ENCODE measurements around the gene ST6GALNAC3. TPM values are rescaled to one million over a fixed set of nuclear protein-coding genes. Genes with fewer than 3 reads are reported as not detected.
A peak's percentile ranks its signal among the peaks of the same experiment; 100 is the strongest.

The ST6GALNAC3 gene
- total RNA-seq, 6 experiments from 2014 or later: 1.4 to 3.2 (median 2.6) TPM

DNA sequence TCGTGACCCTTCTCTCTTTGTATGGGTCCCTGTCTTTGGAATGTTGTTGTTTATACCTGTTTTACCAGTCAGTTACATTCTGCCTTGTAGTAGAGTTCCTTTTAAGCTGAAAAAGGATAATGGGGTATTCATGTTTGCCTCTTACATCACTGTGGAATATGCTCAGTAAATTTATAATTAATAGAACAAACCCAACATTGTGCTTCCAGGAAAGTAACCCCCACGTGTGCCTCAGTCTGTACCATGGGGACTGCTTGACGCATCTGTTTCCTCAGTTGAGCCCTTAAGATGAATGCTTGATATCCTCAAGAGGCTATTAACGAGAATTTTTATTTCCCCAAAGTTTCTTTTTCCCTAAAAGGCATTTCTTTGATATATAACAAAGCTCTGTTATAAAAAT is 73.4 kb downstream of the ST6GALNAC3 start:
- TF ChIP-seq, protein P1, sequence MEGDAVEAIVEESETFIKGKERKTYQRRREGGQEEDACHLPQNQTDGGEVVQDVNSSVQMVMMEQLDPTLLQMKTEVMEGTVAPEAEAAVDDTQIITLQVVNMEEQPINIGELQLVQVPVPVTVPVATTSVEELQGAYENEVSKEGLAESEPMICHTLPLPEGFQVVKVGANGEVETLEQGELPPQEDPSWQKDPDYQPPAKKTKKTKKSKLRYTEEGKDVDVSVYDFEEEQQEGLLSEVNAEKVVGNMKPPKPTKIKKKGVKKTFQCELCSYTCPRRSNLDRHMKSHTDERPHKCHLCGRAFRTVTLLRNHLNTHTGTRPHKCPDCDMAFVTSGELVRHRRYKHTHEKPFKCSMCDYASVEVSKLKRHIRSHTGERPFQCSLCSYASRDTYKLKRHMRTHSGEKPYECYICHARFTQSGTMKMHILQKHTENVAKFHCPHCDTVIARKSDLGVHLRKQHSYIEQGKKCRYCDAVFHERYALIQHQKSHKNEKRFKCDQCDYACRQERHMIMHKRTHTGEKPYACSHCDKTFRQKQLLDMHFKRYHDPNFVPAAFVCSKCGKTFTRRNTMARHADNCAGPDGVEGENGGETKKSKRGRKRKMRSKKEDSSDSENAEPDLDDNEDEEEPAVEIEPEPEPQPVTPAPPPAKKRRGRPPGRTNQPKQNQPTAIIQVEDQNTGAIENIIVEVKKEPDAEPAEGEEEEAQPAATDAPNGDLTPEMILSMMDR (IDR thresholded peaks at IDR 0.05): no peak
- no peak for TF ChIP-seq POLR2A (IDR thresholded peaks at IDR 0.05)
- intact Hi-C loops (cut with DNase I): no loop called here
- no peak overlapping the region for H3K4me3 ChIP-seq
- no peaks in the 10 kb centered on the region for H3K9me3 ChIP-seq
- H3K36me3 ChIP-seq: no peaks in the 10 kb centered on the region
- WGBS (ENCODE audit: insufficient coverage, low coverage, low lambda C conversion rate, missing lambda C conversion rate): 33% methylated on average over 4 of the region's 4 CpGs
- ATAC-seq: no peak
- DNase-seq: no peak
- no peaks in the 10 kb centered on the region for H3K4me1 ChIP-seq
- no peak overlapping the region for H3K27ac ChIP-seq
- no peaks in the 10 kb centered on the region for H3K27me3 ChIP-seq

- no peaks in the 10 kb centered on the region for H3K4me1 ChIP-seq
- ATAC-seq (no peak), DNase-seq (no peak)
- no peak overlapping the region for H3K4me3 ChIP-seq
- no peak overlapping the region for H3K27ac ChIP-seq
- 42% methylated on average over 2 of the region's 2 CpGs for WGBS (ENCODE audit: insufficient coverage, low coverage, low lambda C conversion rate, missing lambda C conversion rate)
- TF ChIP-seq, protein P1 (IDR thresholded peaks at IDR 0.05): no peak
- TF ChIP-seq POLR2A (IDR thresholded peaks at IDR 0.05): no peak
- no peaks in the 10 kb centered on the region for H3K27me3 ChIP-seq
- no peaks in the 10 kb centered on the region for H3K9me3 ChIP-seq
- H3K36me3 ChIP-seq: no peaks in the 10 kb centered on the region
- intact Hi-C loops (cut with DNase I): no loop called here
These were observed 73.9 kb downstream of the ST6GALNAC3 start for GRCh38 chr1:76148460-76148859.

GRCh38 chr1:76153841-76154205 is 79.3 kb downstream of the ST6GALNAC3 start:
- no peak for ATAC-seq
- Histone ChIP-seq H3K36me3 (no peaks in the 10 kb centered on the region), H3K4me3 (no peak overlapping the region), H3K27ac (no peak overlapping the region), H3K4me1 (no peaks in the 10 kb centered on the region), H3K9me3 (no peaks in the 10 kb centered on the region), H3K27me3 (no peaks in the 10 kb centered on the region)
- no peak for TF ChIP-seq POLR2A (IDR thresholded peaks at IDR 0.05)
- TF ChIP-seq, protein P1 (IDR thresholded peaks at IDR 0.05): no peak
- intact Hi-C loops (cut with DNase I): no loop called here
- DNase-seq: no peak
- 59% methylated on average over 8 of the region's 8 CpGs for WGBS (ENCODE audit: insufficient coverage, low coverage, low lambda C conversion rate, missing lambda C conversion rate)

- ATAC-seq: peak; percentile 92 to 98 (median 96)
- peak; percentile 77 to 78 (median 78) for DNase-seq
- Histone ChIP-seq H3K4me3 (peak overlapping the region in 2 of 3 donors; percentile 12 to 30), H3K27me3 (no peaks in the 10 kb centered on the region), H3K9me3 (no peaks in the 10 kb centered on the region), H3K4me1 (no peaks in the 10 kb centered on the region), H3K36me3 (no peaks in the 10 kb centered on the region), H3K27ac (no peak overlapping the region)
- TF ChIP-seq, protein P1 (IDR thresholded peaks at IDR 0.05): peak; percentile 73 to 96 (median 92)
- no peak for TF ChIP-seq POLR2A (IDR thresholded peaks at IDR 0.05)
- intact Hi-C loops (cut with DNase I): no loop called here
- 15% methylated on average over 15 of the region's 17 CpGs for WGBS (ENCODE audit: insufficient coverage, low coverage, low lambda C conversion rate, missing lambda C conversion rate)
These were observed 79.8 kb downstream of the ST6GALNAC3 start for GRCh38 chr1:76154206-76154956.
